Measurements from ENCODE around the gene WDR46.

DNA sequence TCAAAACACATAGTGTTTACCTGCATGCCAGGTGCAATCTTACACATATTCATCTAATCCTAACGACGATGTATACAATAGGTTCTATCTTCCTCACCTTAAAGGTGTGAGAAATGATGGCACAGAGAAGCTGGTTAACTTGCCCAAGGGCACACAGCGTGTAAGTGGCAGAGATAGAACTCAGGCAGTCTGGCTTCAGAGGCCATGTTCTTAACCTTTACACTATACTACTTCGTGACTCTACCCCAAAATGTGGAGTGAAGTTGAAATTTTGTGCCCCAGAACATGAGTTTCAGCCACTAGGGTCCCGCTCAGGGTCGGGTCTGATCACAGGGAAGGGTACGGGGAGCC lies 17.9 kb downstream of the WDR46 start:
- TF ChIP-seq, protein P1, sequence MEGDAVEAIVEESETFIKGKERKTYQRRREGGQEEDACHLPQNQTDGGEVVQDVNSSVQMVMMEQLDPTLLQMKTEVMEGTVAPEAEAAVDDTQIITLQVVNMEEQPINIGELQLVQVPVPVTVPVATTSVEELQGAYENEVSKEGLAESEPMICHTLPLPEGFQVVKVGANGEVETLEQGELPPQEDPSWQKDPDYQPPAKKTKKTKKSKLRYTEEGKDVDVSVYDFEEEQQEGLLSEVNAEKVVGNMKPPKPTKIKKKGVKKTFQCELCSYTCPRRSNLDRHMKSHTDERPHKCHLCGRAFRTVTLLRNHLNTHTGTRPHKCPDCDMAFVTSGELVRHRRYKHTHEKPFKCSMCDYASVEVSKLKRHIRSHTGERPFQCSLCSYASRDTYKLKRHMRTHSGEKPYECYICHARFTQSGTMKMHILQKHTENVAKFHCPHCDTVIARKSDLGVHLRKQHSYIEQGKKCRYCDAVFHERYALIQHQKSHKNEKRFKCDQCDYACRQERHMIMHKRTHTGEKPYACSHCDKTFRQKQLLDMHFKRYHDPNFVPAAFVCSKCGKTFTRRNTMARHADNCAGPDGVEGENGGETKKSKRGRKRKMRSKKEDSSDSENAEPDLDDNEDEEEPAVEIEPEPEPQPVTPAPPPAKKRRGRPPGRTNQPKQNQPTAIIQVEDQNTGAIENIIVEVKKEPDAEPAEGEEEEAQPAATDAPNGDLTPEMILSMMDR (IDR thresholded peaks at IDR 0.05) = no peak
- TF ChIP-seq POLR2A (IDR thresholded peaks at IDR 0.05) = no peak

Data from heart left ventricle (tissue), 13 donors.